CD4-positive, alpha-beta T cell (primary cell): Measurements from ENCODE around the gene CAPG. TPM values are rescaled to one million over a fixed set of nuclear protein-coding genes. Genes with fewer than 3 reads are reported as not detected.

Experiments used
- ATAC-seq: fragments of 200-7000 bp; cut with Tn5 transposase; one replicate; pipeline ENCODE4 v1.10.0; 2022; ENCODE audit warnings: mild to moderate bottlenecking; ENCODE audit not compliant: poor library complexity
- CTCF ChIA-PET: fragments of 350-600 bp; sonication (Branson Sonifier 250); formaldehyde crosslinking; loops from one replicate; lab custom pipeline; 2021; ENCODE audit warnings: antibody characterized with exemption, inconsistent platforms; lab: Charles Lee
- POLR2A ChIA-PET: fragments of 350-600 bp; sonication (Branson Sonifier 250); formaldehyde crosslinking; loops from one replicate; lab custom pipeline; 2021; ENCODE audit warnings: antibody characterized with exemption, inconsistent platforms; lab: Charles Lee
- DNase-seq, 14 experiments: peaks; one replicate each; pipeline ENCODE4 v3.0.0-alpha.2; 2013 to 2020; ENCODE audit warnings: mixed read lengths in 2 of 14
- H3K27ac ChIP-seq, 2 donors: one replicate each; pipeline versions ENCODE4 v1.5.1 to v1.7.0; 2013; ENCODE audit warnings: low read length in 2 of 2, low read depth in 1 of 2, mild to moderate bottlenecking in 1 of 2
- H3K27me3 ChIP-seq, 2 experiments: 1 replicate in 1 of 2; 2 replicates in 1 of 2; pipeline versions ENCODE4 v1.6.1 to v1.7.0; 2013; ENCODE audit warnings: low read length in 2 of 2, control low read depth in 1 of 2, mild to moderate bottlenecking in 1 of 2, moderate library complexity in 1 of 2; ENCODE audit not compliant: insufficient read depth in 2 of 2, control insufficient read depth in 1 of 2
- H3K36me3 ChIP-seq: one replicate; pipeline ENCODE4 v1.6.1; 2013; ENCODE audit warnings: low read length, control low read depth; ENCODE audit not compliant: insufficient read depth
- H3K4me1 ChIP-seq: one replicate; pipeline ENCODE4 v1.6.1; 2013; ENCODE audit warnings: low read length, control low read depth; ENCODE audit not compliant: insufficient read depth
- H3K4me3 ChIP-seq: one replicate; pipeline ENCODE4 v1.5.1; 2013; ENCODE audit warnings: mild to moderate bottlenecking, low read length, moderate library complexity
- H3K9me3 ChIP-seq, 2 experiments: 1 replicate in 1 of 2; 2 replicates in 1 of 2; pipeline versions ENCODE4 v1.6.1 to v1.7.0; 2013; ENCODE audit warnings: low read length in 2 of 2, mild to moderate bottlenecking in 2 of 2, control low read depth in 1 of 2, moderate library complexity in 1 of 2; ENCODE audit not compliant: control insufficient read depth in 1 of 2, insufficient read depth in 1 of 2
- H3K27ac Mint-ChIP-seq: one replicate; pipeline ENCODE4 v1.8.0; 2020; ENCODE audit warnings: mixed read lengths
- H3K27me3 Mint-ChIP-seq: one replicate; pipeline ENCODE4 v1.8.0; 2021; ENCODE audit warnings: mixed read lengths
- H3K36me3 Mint-ChIP-seq: one replicate; pipeline ENCODE4 v1.8.0; 2021; ENCODE audit warnings: low read depth, mixed read lengths
- H3K4me1 Mint-ChIP-seq: one replicate; pipeline ENCODE4 v1.8.0; 2021; ENCODE audit warnings: low read depth, mixed read lengths
- H3K4me3 Mint-ChIP-seq: one replicate; pipeline ENCODE4 v1.8.0; 2020; ENCODE audit warnings: mild to moderate bottlenecking, mixed read lengths
- H3K9me3 Mint-ChIP-seq: one replicate; pipeline ENCODE4 v1.8.0; 2020; ENCODE audit warnings: mixed read lengths
- CTCF ChIP-seq: fragments of 200-600 bp; IDR thresholded peaks from one replicate; pipeline ENCODE4 v1.8.0; 2022; ENCODE audit warnings: antibody characterized with exemption, mild to moderate bottlenecking
- intact Hi-C, 2 experiments: fragments of 100-400 bp; cut with DNase I in 1 of 2; cut with micrococcal nuclease in 1 of 2; formaldehyde crosslinking; loops; one replicate each; pipeline versions ENCODE4 v1.15.1 to v1.9.0; 2023 to 2025; cut with DNase I, micrococcal nuclease
- total RNA-seq, 174 experiments: library from RNA in 2 of 174; stranded (reverse) in 2 of 174; gene quantifications; one replicate each; pipeline ENCODE4 v1.2.3 and lab custom pipeline; 2021 to 2026

Gene CAPG
- total RNA-seq, 2 experiments from 2014 or later = 21.7 to 23.3 TPM

GRCh38 chr2:85445316-85446295, 35.4 kb upstream of the CAPG start:
- Histone ChIP-seq H3K36me3 (no peaks in the 10 kb centered on the region), H3K4me1 (peaks cover under 1% of the 10 kb centered on the region), H3K4me3 (no peak overlapping the region), H3K27me3 (no peaks in the 10 kb centered on the region), H3K27ac (no peak overlapping the region), H3K9me3 (no peaks in the 10 kb centered on the region)
- CTCF ChIA-PET = no interaction called here
- Mint-ChIP-seq H3K36me3 (no peaks in the 10 kb centered on the region), H3K9me3 (no peaks in the 10 kb centered on the region), H3K4me1 (peaks cover 3% of the 10 kb centered on the region), H3K27me3 (no peaks in the 10 kb centered on the region), H3K4me3 (no peak overlapping the region), H3K27ac (no peak overlapping the region)
- no peak for TF ChIP-seq CTCF
- POLR2A ChIA-PET = interaction anchor here (1.6 kb wide), 1 partner anchor 8 kb away, joined by 5 read pairs; no protein-coding TSS in a partner anchor
- intact Hi-C loops = no loop called here
- DNase-seq (no peak), ATAC-seq (no peak)

- no peak overlapping the region for H3K27ac Mint-ChIP-seq
- ATAC-seq (no peak), DNase-seq (no peak)
- peaks cover 9% of the 10 kb centered on the region for H3K4me1 Mint-ChIP-seq
- intact Hi-C loops = no loop called here
- Histone ChIP-seq H3K4me3 (no peak overlapping the region), H3K9me3 (no peaks in the 10 kb centered on the region), H3K27ac (no peak overlapping the region), H3K27me3 (no peaks in the 10 kb centered on the region), H3K4me1 (peaks cover 10% of the 10 kb centered on the region), H3K36me3 (no peaks in the 10 kb centered on the region)
- no peak overlapping the region for H3K4me3 Mint-ChIP-seq
- ChIA-PET POLR2A (no interaction called here), CTCF (no interaction called here)
- no peaks in the 10 kb centered on the region for H3K36me3 Mint-ChIP-seq
- H3K9me3 Mint-ChIP-seq = no peaks in the 10 kb centered on the region
- no peak for TF ChIP-seq CTCF
- H3K27me3 Mint-ChIP-seq = no peaks in the 10 kb centered on the region
Measured at GRCh38 chr2:85444629-85445172, 34.5 kb upstream of the CAPG start.

- peaks cover 34% of the 10 kb centered on the region for H3K4me1 ChIP-seq
- Mint-ChIP-seq H3K9me3 (no peaks in the 10 kb centered on the region), H3K36me3 (no peaks in the 10 kb centered on the region), H3K4me1 (peaks cover 31% of the 10 kb centered on the region), H3K27ac (no peak overlapping the region), H3K4me3 (no peak overlapping the region), H3K27me3 (no peaks in the 10 kb centered on the region)
- no peak for DNase-seq
- ChIA-PET POLR2A (no interaction called here), CTCF (interaction anchor here (1.2 kb wide), 1 partner anchor 22 kb away, joined by 3 read pairs; no protein-coding TSS in a partner anchor)
- no peaks in the 10 kb centered on the region for H3K27me3 ChIP-seq
- no peak for ATAC-seq
- no peak overlapping the region for H3K4me3 ChIP-seq
- no peak for TF ChIP-seq CTCF
- intact Hi-C loops = no loop called here
- no peaks in the 10 kb centered on the region for H3K9me3 ChIP-seq
- no peak overlapping the region for H3K27ac ChIP-seq
- H3K36me3 ChIP-seq = no peaks in the 10 kb centered on the region
Measured at GRCh38 chr2:85441864-85442263, 31.7 kb upstream of the CAPG start.
